NCI-H1092 (cell line): ENCODE data around the gene CCT3.
"Not testable (repeated sequence)": the region's sequence is repeated elsewhere in the genome, so short reads cannot be mapped to it uniquely, and the experiment has no call there.

Source experiments
- DNase-seq: peaks from one replicate; lab custom pipeline; 2025; lab: John Stamatoyannopoulos, UW

Gene CCT3

GRCh38 chr1:156336242-156336641 lies 1.9 kb downstream of the CCT3 start:
- DNase-seq, result no peak

- DNase-seq, result not testable (repeated sequence)
Observed at GRCh38 chr1:156323179-156323578, 14.9 kb downstream of the CCT3 start.

GRCh38 chr1:156320560-156320959 lies 17.5 kb downstream of the CCT3 start:
- no peak for DNase-seq

GRCh38 chr1:156319664-156320063 lies 18.4 kb downstream of the CCT3 start:
- no peak for DNase-seq

- DNase-seq, result no peak
Observed at GRCh38 chr1:156316909-156317308, 21.2 kb downstream of the CCT3 start.

- no peak for DNase-seq
Observed at GRCh38 chr1:156310962-156311361, 27.1 kb downstream of the CCT3 start.

- DNase-seq, result no peak
Observed at GRCh38 chr1:156308078-156308477, 30.0 kb downstream of the CCT3 start.

- no peak for DNase-seq
Observed at GRCh38 chr1:156305215-156305614, 32.9 kb downstream of the CCT3 start.

GRCh38 chr1:156303241-156303640 lies 34.9 kb downstream of the CCT3 start:
- no peak for DNase-seq

GRCh38 chr1:156298852-156299357 lies 39.2 kb downstream of the CCT3 start, which contains the start of gene VHLL:
Gene VHLL (minus strand): TSS chr1:156299307. CDS start chr1:156299189, 118 bp downstream.
- DNase-seq, result no peak

GRCh38 chr1:156295391-156295947 lies 42.6 kb downstream of the CCT3 start, which contains the start of gene GLMP:
Gene GLMP (minus strand): TSS chr1:156295679. CDS start chr1:156295645, 34 bp downstream.
- DNase-seq, result peak; percentile 16

GRCh38 chr1:156293895-156294294 lies 44.2 kb downstream of the CCT3 start:
- DNase-seq, result no peak

- no peak for DNase-seq
Observed at GRCh38 chr1:156293098-156293434, 45.0 kb downstream of the CCT3 start.

- DNase-seq, result no peak
Observed at GRCh38 chr1:156291226-156292061, 46.6 kb downstream of the CCT3 start.

GRCh38 chr1:156289857-156290256 lies 48.2 kb downstream of the CCT3 start:
- DNase-seq, result no peak

- no peak for DNase-seq
Observed at GRCh38 chr1:156286061-156286460, 52.0 kb downstream of the CCT3 start.

- no peak for DNase-seq
Observed at GRCh38 chr1:156285437-156285836, 52.7 kb downstream of the CCT3 start.

- DNase-seq, result no peak
Observed at GRCh38 chr1:156284757-156285156, 53.3 kb downstream of the CCT3 start.

- DNase-seq, result no peak
Observed at GRCh38 chr1:156284112-156284511, 54.0 kb downstream of the CCT3 start, which contains the start of gene TMEM79. Gene TMEM79 (plus strand): TSS chr1:156284325. CDS start chr1:156285227, 902 bp downstream.

- DNase-seq, result no peak
Observed at GRCh38 chr1:156283521-156283920, 54.6 kb downstream of the CCT3 start.

GRCh38 chr1:156282479-156283222 lies 55.4 kb downstream of the CCT3 start, which contains the start of gene SMG5:
Gene SMG5 (minus strand): TSS chr1:156282825. CDS start chr1:156282680, 145 bp downstream.
- peak; percentile 99 for DNase-seq
